Smooth muscle cell (in vitro differentiated cells): ENCODE data around the gene MAMDC4. TPM values are rescaled to one million over a fixed set of nuclear protein-coding genes. Genes with fewer than 3 reads are reported as not detected.

Source experiments
- DNase-seq: peaks from one replicate; lab custom pipeline; 2025; ENCODE audit not compliant: unreplicated experiment; lab: John Stamatoyannopoulos, UW
- H2AFZ ChIP-seq: fragments of 200-600 bp; sonication (generic); 2 replicates; pipeline ENCODE4 v1.6.0; 2016; ENCODE audit warnings: antibody characterized with exemption, low read depth, mild to moderate bottlenecking
- H3F3A ChIP-seq: fragments of 200-600 bp; sonication (generic); 2 replicates; pipeline ENCODE4 v1.6.0; 2017; ENCODE audit warnings: antibody characterized with exemption, low read depth
- H3K27ac ChIP-seq: fragments of 200-600 bp; sonication (generic); 2 replicates; pipeline ENCODE4 v1.5.1; 2016; ENCODE audit warnings: low read depth, mild to moderate bottlenecking
- H3K27me3 ChIP-seq: fragments of 200-600 bp; sonication (generic); 2 replicates; pipeline ENCODE4 v1.6.1; 2016; ENCODE audit warnings: low read depth, mild to moderate bottlenecking
- H3K36me3 ChIP-seq: fragments of 200-600 bp; sonication (generic); 2 replicates; pipeline ENCODE4 v1.5.1; 2016; ENCODE audit warnings: low read depth
- H3K4me1 ChIP-seq: fragments of 200-600 bp; sonication (generic); 2 replicates; pipeline ENCODE4 v1.5.1; 2016; ENCODE audit warnings: low read depth
- H3K4me2 ChIP-seq: fragments of 200-600 bp; sonication (generic); 2 replicates; pipeline ENCODE4 v1.6.0; 2016; ENCODE audit warnings: mild to moderate bottlenecking
- H3K4me3 ChIP-seq: fragments of 200-600 bp; sonication (generic); 2 replicates; pipeline ENCODE4 v1.5.1; 2016; ENCODE audit warnings: mild to moderate bottlenecking
- H3K79me2 ChIP-seq: fragments of 200-600 bp; sonication (generic); 2 replicates; pipeline ENCODE4 v1.6.0; 2016; ENCODE audit warnings: low read depth, mild to moderate bottlenecking
- H3K9ac ChIP-seq: fragments of 200-600 bp; sonication (generic); 2 replicates; pipeline ENCODE4 v1.6.0; 2016; ENCODE audit warnings: low read depth
- H3K9me3 ChIP-seq: fragments of 200-600 bp; sonication (generic); replicated peaks from 2 replicates; pipeline ENCODE4 v1.5.1; 2016; ENCODE audit warnings: low read depth
- H4K20me1 ChIP-seq: fragments of 200-600 bp; sonication (generic); 2 replicates; pipeline ENCODE4 v1.6.0; 2016; ENCODE audit warnings: low read depth
- WGBS: methylation state at CpG from one replicate; pipeline ENCODE4 v1.1.7; 2016; ENCODE audit warnings: low lambda C conversion rate; 5-methylcytosine and 5-hydroxymethylcytosine counted together
- polyA plus RNA-seq: library from polyadenylated mRNA; unstranded; fragments of >200 nt; fragmentation: Nextera tagmentation; extraction: Ambion mirVana; gene quantifications from 2 replicates; pipeline ENCODE4 v1.2.1, GENCODE V29; 2016
- total RNA-seq: library from RNA; depleted of rRNA; stranded (reverse); fragments of >200 nt; gene quantifications from 2 replicates; pipeline ENCODE4 v1.2.3, GENCODE V29; 2014
- TF ChIP-seq, protein P1 (sequence below): fragments of 200-600 bp; sonication (generic); IDR thresholded peaks from 2 replicates; pipeline ENCODE4 v1.5.1; 2017; ENCODE audit warnings: borderline replicate concordance, mild to moderate bottlenecking, antibody characterized with exemption; ENCODE audit not compliant: insufficient read depth, poor library complexity, severe bottlenecking

Gene MAMDC4
- total and polyA plus RNA-seq, 2 experiments from 2014 or later: 3.8 to 7.5 TPM

DNA sequence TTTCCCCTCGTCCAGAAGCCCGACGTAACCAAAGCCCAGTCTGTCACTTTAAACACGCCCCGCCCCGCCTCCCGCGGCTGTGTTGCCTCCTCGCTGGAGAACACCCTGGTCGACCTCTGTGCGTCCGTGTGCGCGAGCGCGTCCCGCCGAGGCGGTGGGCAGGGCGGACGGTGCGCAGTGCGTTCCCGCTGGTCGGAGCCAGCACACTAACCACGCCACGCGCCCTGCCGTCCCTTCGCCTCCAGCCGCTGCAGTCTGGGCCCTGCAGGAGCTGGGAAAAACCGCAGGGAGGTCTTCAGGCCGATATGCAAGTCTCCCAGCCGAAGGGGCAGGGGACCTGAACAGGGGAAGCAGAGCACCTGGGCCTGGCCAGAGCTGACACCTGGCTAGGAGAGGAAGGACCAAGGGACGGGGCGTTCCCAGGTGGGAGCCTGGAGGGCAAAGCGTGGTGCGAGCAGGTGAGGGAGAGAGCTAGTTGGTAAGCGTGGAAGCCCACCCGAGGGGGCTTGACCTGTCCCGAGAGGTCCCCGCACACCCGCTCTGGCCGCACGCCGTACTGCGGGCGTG is 4.2 kb upstream of the MAMDC4 start:
- peaks cover 11% of the 10 kb centered on the region for H3K4me1 ChIP-seq
- 1% methylated on average over 48 of the region's 48 CpGs for WGBS
- peak; percentile 85 for DNase-seq
- no peaks in the 10 kb centered on the region for H3K27me3 ChIP-seq
- no peak overlapping the region for H2AFZ ChIP-seq
- H3K36me3 ChIP-seq: no peaks in the 10 kb centered on the region
- H3K4me2 ChIP-seq: peak overlapping the region; percentile 100
- H3F3A ChIP-seq: peaks cover 5% of the 10 kb centered on the region
- H3K4me3 ChIP-seq: peak overlapping the region; percentile 93
- H3K9ac ChIP-seq: peak overlapping the region; percentile 66
- peaks cover 13% of the 10 kb centered on the region for H4K20me1 ChIP-seq
- peak overlapping the region; percentile 86 for H3K27ac ChIP-seq
- TF ChIP-seq, protein P1, sequence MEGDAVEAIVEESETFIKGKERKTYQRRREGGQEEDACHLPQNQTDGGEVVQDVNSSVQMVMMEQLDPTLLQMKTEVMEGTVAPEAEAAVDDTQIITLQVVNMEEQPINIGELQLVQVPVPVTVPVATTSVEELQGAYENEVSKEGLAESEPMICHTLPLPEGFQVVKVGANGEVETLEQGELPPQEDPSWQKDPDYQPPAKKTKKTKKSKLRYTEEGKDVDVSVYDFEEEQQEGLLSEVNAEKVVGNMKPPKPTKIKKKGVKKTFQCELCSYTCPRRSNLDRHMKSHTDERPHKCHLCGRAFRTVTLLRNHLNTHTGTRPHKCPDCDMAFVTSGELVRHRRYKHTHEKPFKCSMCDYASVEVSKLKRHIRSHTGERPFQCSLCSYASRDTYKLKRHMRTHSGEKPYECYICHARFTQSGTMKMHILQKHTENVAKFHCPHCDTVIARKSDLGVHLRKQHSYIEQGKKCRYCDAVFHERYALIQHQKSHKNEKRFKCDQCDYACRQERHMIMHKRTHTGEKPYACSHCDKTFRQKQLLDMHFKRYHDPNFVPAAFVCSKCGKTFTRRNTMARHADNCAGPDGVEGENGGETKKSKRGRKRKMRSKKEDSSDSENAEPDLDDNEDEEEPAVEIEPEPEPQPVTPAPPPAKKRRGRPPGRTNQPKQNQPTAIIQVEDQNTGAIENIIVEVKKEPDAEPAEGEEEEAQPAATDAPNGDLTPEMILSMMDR: no peak
- H3K79me2 ChIP-seq: peaks cover 14% of the 10 kb centered on the region
- H3K9me3 ChIP-seq: no peaks in the 10 kb centered on the region

DNA sequence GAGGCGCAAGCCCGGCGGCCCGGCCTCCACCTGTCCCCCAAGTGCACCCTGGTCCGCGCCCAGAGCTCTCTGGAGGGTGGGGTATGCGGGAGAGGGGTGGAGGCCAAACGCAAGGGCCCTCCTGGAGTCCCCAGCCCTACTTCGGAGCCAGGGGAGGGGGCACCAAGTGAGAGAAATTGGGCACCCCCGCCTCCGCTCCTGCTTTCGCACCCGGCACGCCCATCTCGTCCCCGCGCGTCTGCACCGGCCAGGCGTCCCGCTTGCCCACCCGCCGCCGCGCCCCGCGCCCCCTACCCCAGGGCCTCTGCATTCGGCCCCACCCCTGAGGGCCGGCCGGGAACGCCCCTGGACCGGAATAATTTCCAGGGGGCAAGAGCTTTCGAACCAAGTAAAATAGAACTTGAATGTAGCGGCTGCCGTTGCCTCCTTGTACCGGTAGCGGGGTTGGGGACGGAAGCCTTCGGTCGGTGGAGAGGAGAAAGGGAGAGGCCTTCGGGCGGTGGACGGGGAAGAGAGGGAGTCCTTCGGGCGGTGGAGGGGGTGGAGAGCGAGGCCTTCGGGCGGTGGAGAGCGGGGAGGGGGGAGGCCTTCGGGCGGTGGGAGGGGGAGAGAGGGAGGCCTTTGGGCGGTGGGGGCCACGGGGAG is 3.6 kb upstream of the MAMDC4 start:
- DNase-seq: peak; percentile 67
- Histone ChIP-seq H3K27ac (peak overlapping the region; percentile 86), H2AFZ (no peak overlapping the region), H4K20me1 (peaks cover 13% of the 10 kb centered on the region), H3K27me3 (no peaks in the 10 kb centered on the region), H3K9me3 (no peaks in the 10 kb centered on the region), H3K79me2 (peaks cover 14% of the 10 kb centered on the region), H3K9ac (peak overlapping the region; percentile 66), H3K4me2 (peak overlapping the region; percentile 100), H3K36me3 (no peaks in the 10 kb centered on the region), H3K4me1 (peaks cover 11% of the 10 kb centered on the region), H3K4me3 (peak overlapping the region; percentile 93), H3F3A (no peaks in the 10 kb centered on the region)
- WGBS: 1% methylated on average over 40 of the region's 53 CpGs
- TF ChIP-seq, protein P1: no peak

DNA sequence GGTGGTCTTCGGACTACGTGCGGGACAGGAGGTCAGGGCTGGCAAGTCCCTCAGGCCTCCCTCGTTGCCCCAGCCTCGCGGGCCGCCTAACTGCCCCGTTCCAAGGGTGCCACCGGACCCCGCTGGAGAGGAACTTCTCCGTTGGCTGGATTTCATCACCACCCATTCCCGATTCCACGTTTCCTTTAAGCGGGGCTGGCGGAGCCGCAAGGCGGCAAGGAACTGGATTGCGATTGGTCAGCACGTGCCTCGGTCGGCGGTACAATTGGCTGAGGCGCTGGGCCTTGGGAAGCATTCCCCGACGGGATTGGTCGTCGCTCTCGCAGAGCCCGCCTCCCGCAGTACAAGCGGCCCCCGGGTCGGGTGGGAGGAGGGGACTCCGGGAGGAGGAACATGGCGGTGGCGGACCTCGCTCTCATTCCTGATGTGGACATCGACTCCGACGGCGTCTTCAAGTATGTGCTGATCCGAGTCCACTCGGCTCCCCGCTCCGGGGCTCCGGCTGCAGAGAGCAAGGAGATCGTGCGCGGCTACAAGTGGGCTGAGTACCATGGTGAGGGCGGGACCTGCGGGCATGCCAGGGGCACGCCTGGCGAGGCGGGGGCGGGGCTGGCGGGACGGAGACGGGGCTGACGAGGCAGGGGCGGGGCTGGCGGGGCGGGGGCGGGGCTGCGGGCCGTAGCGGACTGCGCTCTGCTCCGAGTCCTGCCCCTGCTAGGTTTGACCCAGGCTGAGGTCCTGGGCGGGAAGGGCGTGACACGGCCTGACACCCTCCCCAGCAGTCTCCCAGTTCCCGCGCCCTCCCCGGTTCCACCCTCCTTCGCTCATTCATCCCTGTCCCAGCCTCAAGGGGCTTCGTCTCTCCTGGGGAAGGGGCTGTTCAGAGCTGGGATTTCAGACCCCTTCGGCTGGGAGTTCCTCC is 2.8 kb upstream of the MAMDC4 start, which contains the start of gene PHPT1:
TSS of gene PHPT1 (plus strand) at position 372 of the 922 bp plus-strand sequence. CDS start at position 394, 22 bp downstream.
- no peaks in the 10 kb centered on the region for H3K9me3 ChIP-seq
- TF ChIP-seq, protein P1: no peak
- H3K36me3 ChIP-seq: no peaks in the 10 kb centered on the region
- peak within 1 kb of the TSS; percentile 93 for H3K4me3 ChIP-seq
- H3K79me2 ChIP-seq: peaks cover 14% of the 10 kb centered on the region
- WGBS: 2% methylated on average over 56 of the region's 77 CpGs
- peaks cover 13% of the 10 kb centered on the region for H4K20me1 ChIP-seq
- peak within 1 kb of the TSS; percentile 73 for H3K9ac ChIP-seq
- H3F3A ChIP-seq: no peaks in the 10 kb centered on the region
- H3K27me3 ChIP-seq: no peaks in the 10 kb centered on the region
- peak within 1 kb of the TSS; percentile 100 for H3K4me2 ChIP-seq
- peak within 1 kb of the TSS; percentile 86 for H3K27ac ChIP-seq
- peak; percentile 100 for DNase-seq
- peaks cover 11% of the 10 kb centered on the region for H3K4me1 ChIP-seq
- H2AFZ ChIP-seq: peak within 1 kb of the TSS; percentile 61
